Mesodermal cell (in vitro differentiated cells): ENCODE results near the gene KRTAP12-3.
"Not testable (repeated sequence)": the region's sequence is repeated elsewhere in the genome, so short reads cannot be mapped to it uniquely, and the experiment has no call there.

Experiments
- H3K27ac ChIP-seq: 2 replicates; pipeline ENCODE4 v1.7.0; 2013; ENCODE audit warnings: mild to moderate bottlenecking, low read depth, low read length, moderate library complexity; ENCODE audit not compliant: severe bottlenecking
- H3K36me3 ChIP-seq: 2 replicates; pipeline ENCODE4 v1.7.1; 2013; ENCODE audit warnings: mild to moderate bottlenecking, low read length, moderate library complexity; ENCODE audit not compliant: control insufficient read depth, insufficient read depth
- H3K4me1 ChIP-seq: one replicate; pipeline ENCODE4 v1.7.1; 2013; ENCODE audit warnings: mild to moderate bottlenecking, low read length; ENCODE audit not compliant: insufficient read depth, control insufficient read depth, poor library complexity, severe bottlenecking
- H3K4me3 ChIP-seq: 2 replicates; pipeline ENCODE4 v1.7.0; 2013; ENCODE audit warnings: low read length, control low read depth, mild to moderate bottlenecking; ENCODE audit not compliant: insufficient read depth, poor library complexity, severe bottlenecking; ENCODE audit errors: extremely low read depth
- H3K9me3 ChIP-seq: 2 replicates; pipeline ENCODE4 v1.7.1; 2013; ENCODE audit warnings: mild to moderate bottlenecking, low read length, moderate library complexity; ENCODE audit not compliant: control insufficient read depth
- WGBS, 2 experiments: methylation state at CpG; one replicate each; pipeline ENCODE4 v1.1.5; 2013; ENCODE audit warnings: missing lambda C conversion rate in 2 of 2; ENCODE audit not compliant: insufficient coverage in 2 of 2; 5-methylcytosine and 5-hydroxymethylcytosine counted together

Gene KRTAP12-3

GRCh38 chr21:44686843-44687561, 29.3 kb downstream of the KRTAP12-3 start:
- H3K9me3 ChIP-seq = no peaks in the 10 kb centered on the region
- 81 to 83% methylated on average over 18 to 25 of the region's 25 CpGs for WGBS, 2 experiments
- H3K36me3 ChIP-seq = no peaks in the 10 kb centered on the region
- no peaks in the 10 kb centered on the region for H3K4me1 ChIP-seq
- no peak overlapping the region for H3K4me3 ChIP-seq
- H3K27ac ChIP-seq = no peak overlapping the region

- Histone ChIP-seq H3K27ac (no peak overlapping the region), H3K4me1 (no peaks in the 10 kb centered on the region), H3K4me3 (no peak overlapping the region), H3K36me3 (no peaks in the 10 kb centered on the region), H3K9me3 (peaks cover 2% of the 10 kb centered on the region)
- WGBS, 2 experiments = 71 to 77% methylated on average over 2 to 7 of the region's 11 CpGs
Measured at GRCh38 chr21:44687671-44688070, 29.9 kb downstream of the KRTAP12-3 start.

- 83 to 86% methylated on average over 3 of the region's 3 CpGs for WGBS, 2 experiments
- not testable (repeated sequence) for H3K36me3 ChIP-seq, H3K4me1 ChIP-seq, H3K4me3 ChIP-seq, H3K27ac ChIP-seq
- H3K9me3 ChIP-seq = peaks cover 12% of the 10 kb centered on the region
Measured at GRCh38 chr21:44689740-44690139, 32.0 kb downstream of the KRTAP12-3 start.

- Histone ChIP-seq H3K36me3 (no peaks in the 10 kb centered on the region), H3K4me3 (no peak overlapping the region), H3K4me1 (peaks cover 6% of the 10 kb centered on the region), H3K27ac (no peak overlapping the region), H3K9me3 (peaks cover 12% of the 10 kb centered on the region)
- 100% methylated on average over 1 of the region's 2 CpGs; no CpG with 5 or more reads in 1 of the 2 experiments for WGBS, 2 experiments
Measured at GRCh38 chr21:44691686-44692085, 34.0 kb downstream of the KRTAP12-3 start.

- peaks cover 12% of the 10 kb centered on the region for H3K9me3 ChIP-seq
- H3K4me1 ChIP-seq = peaks cover 12% of the 10 kb centered on the region
- no peak overlapping the region for H3K27ac ChIP-seq
- no peaks in the 10 kb centered on the region for H3K36me3 ChIP-seq
- 40% methylated on average over 1 of the region's 2 CpGs; no CpG with 5 or more reads in 1 of the 2 experiments for WGBS, 2 experiments
- H3K4me3 ChIP-seq = no peak overlapping the region
Measured at GRCh38 chr21:44692798-44693512, 35.2 kb downstream of the KRTAP12-3 start.

- 85 to 88% methylated on average over 10 to 11 of the region's 11 CpGs for WGBS, 2 experiments
Measured at GRCh38 chr21:44694776-44695175, 37.0 kb downstream of the KRTAP12-3 start.

GRCh38 chr21:44695184-44695583, 37.5 kb downstream of the KRTAP12-3 start:
- 76 to 82% methylated on average over 7 to 8 of the region's 8 CpGs for WGBS, 2 experiments
- Histone ChIP-seq H3K27ac (no peak overlapping the region), H3K4me3 (no peak overlapping the region), H3K4me1 (peaks cover 18% of the 10 kb centered on the region), H3K36me3 (no peaks in the 10 kb centered on the region), H3K9me3 (peaks cover 12% of the 10 kb centered on the region)

More at GRCh38 chr21:44694776-44695175, 37.0 kb downstream of the KRTAP12-3 start:
- H3K27ac ChIP-seq = no peak overlapping the region
- peaks cover 18% of the 10 kb centered on the region for H3K4me1 ChIP-seq
- no peaks in the 10 kb centered on the region for H3K36me3 ChIP-seq
- H3K4me3 ChIP-seq = no peak overlapping the region
- peaks cover 12% of the 10 kb centered on the region for H3K9me3 ChIP-seq

- H3K27ac ChIP-seq = no peak overlapping the region
- no peak overlapping the region for H3K4me3 ChIP-seq
- H3K36me3 ChIP-seq = no peaks in the 10 kb centered on the region
- 85 to 90% methylated on average over 8 of the region's 8 CpGs for WGBS, 2 experiments
- H3K9me3 ChIP-seq = peaks cover 12% of the 10 kb centered on the region
- peaks cover 18% of the 10 kb centered on the region for H3K4me1 ChIP-seq
Measured at GRCh38 chr21:44695641-44696040, 37.9 kb downstream of the KRTAP12-3 start.

- 76 to 88% methylated on average over 6 to 8 of the region's 10 CpGs for WGBS, 2 experiments
- Histone ChIP-seq H3K4me3 (no peak overlapping the region), H3K36me3 (no peaks in the 10 kb centered on the region), H3K4me1 (peaks cover 18% of the 10 kb centered on the region), H3K9me3 (peaks cover 12% of the 10 kb centered on the region), H3K27ac (no peak overlapping the region)
Measured at GRCh38 chr21:44696572-44696971, 38.8 kb downstream of the KRTAP12-3 start.

GRCh38 chr21:44697172-44697810, 39.6 kb downstream of the KRTAP12-3 start, which contains the start of gene KRTAP10-12:
TSS of gene KRTAP10-12 (plus strand) at chr21:44697172. CDS start at chr21:44697202, 30 bp downstream.
- H3K27ac ChIP-seq = peak within 1 kb of the TSS; percentile 23
- 70 to 76% methylated on average over 8 to 12 of the region's 21 CpGs for WGBS, 2 experiments
- peaks cover 18% of the 10 kb centered on the region for H3K4me1 ChIP-seq
- H3K36me3 ChIP-seq, H3K4me3 ChIP-seq: not testable (repeated sequence)
- H3K9me3 ChIP-seq = peaks cover 12% of the 10 kb centered on the region
